WTC11 (cell line): ENCODE measurements around the gene ALDH2. TPM values are rescaled to one million over a fixed set of nuclear protein-coding genes. Genes with fewer than 3 reads are reported as not detected.
"Not testable (repeated sequence)": the region's sequence is repeated elsewhere in the genome, so short reads cannot be mapped to it uniquely, and the experiment has no call there.

Experiments
- ATAC-seq: fragments of 200-7000 bp; cut with Tn5 transposase; 2 replicates; pipeline ENCODE4 v1.10.0; 2021; ENCODE audit warnings: mild to moderate bottlenecking, moderate library complexity
- CTCF ChIA-PET: fragments of 300-600 bp; sonication (Branson Sonifier 250); formaldehyde crosslinking; loops from one replicate; lab custom pipeline; 2021; ENCODE audit warnings: antibody characterized with exemption; lab: Charles Lee
- POLR2A ChIA-PET: fragments of 350-600 bp; sonication (Branson Sonifier 250); formaldehyde crosslinking; loops from one replicate; lab custom pipeline; 2021; ENCODE audit warnings: antibody characterized with exemption; lab: Charles Lee
- DNase-seq: peaks from one replicate; pipeline ENCODE4 v3.0.0; 2021; ENCODE audit warnings: low spot score
- H3K27ac Mint-ChIP-seq: 2 replicates; pipeline ENCODE4 v1.8.0; 2021; ENCODE audit warnings: mixed read lengths
- H3K27me3 Mint-ChIP-seq: 2 replicates; pipeline ENCODE4 v1.8.0; 2021; ENCODE audit warnings: low read depth, mild to moderate bottlenecking, moderate library complexity, mixed read lengths
- H3K36me3 Mint-ChIP-seq: 2 replicates; pipeline ENCODE4 v1.8.0; 2021; ENCODE audit warnings: mixed read lengths
- H3K4me1 Mint-ChIP-seq: 2 replicates; pipeline ENCODE4 v1.8.0; 2022; ENCODE audit warnings: mixed read lengths
- H3K4me3 Mint-ChIP-seq: 2 replicates; pipeline ENCODE4 v1.8.0; 2021; ENCODE audit warnings: mild to moderate bottlenecking, moderate library complexity, mixed read lengths
- H3K9me3 Mint-ChIP-seq: 2 replicates; pipeline ENCODE4 v1.8.0; 2021; ENCODE audit warnings: mixed read lengths
- FOXJ3 ChIP-seq: sonication (generic); formaldehyde crosslinking; IDR thresholded peaks from 2 replicates; pipeline ENCODE4 v1.9.0; 2021; ENCODE audit warnings: missing genetic modification reagents, mild to moderate bottlenecking, borderline replicate concordance
- GABPB1 ChIP-seq: sonication (generic); formaldehyde crosslinking; IDR thresholded peaks from 2 replicates; pipeline ENCODE4 v1.8.1; 2023; ENCODE audit warnings: mild to moderate bottlenecking, missing genetic modification reagents
- GRHL2 ChIP-seq: fragments of 250-450 bp; sonication (Bioruptor Pico); IDR thresholded peaks from 2 replicates; pipeline ENCODE4 v1.8.0; 2022; ENCODE audit warnings: mild to moderate bottlenecking, moderate library complexity; ENCODE audit not compliant: insufficient replicate concordance, severe bottlenecking
- HMGA2 ChIP-seq: fragments of 250-450 bp; sonication (Bioruptor Pico); IDR thresholded peaks from 2 replicates; pipeline ENCODE4 v1.4.0; 2021; ENCODE audit warnings: mild to moderate bottlenecking, moderate library complexity
- MYBL2 ChIP-seq: sonication (generic); formaldehyde crosslinking; IDR thresholded peaks from 2 replicates; pipeline ENCODE4 v1.8.1; 2023; ENCODE audit warnings: mild to moderate bottlenecking, moderate library complexity, missing genetic modification reagents
- OVOL2 ChIP-seq: fragments of 250-450 bp; sonication (Bioruptor Pico); IDR thresholded peaks from 2 replicates; pipeline ENCODE4 v1.9.0; 2021; ENCODE audit warnings: mild to moderate bottlenecking, borderline replicate concordance
- PRRX2 ChIP-seq: fragments of 250-450 bp; sonication (Bioruptor Pico); IDR thresholded peaks from 2 replicates; pipeline ENCODE4 v1.8.0; 2021; ENCODE audit warnings: mild to moderate bottlenecking
- SMAD4 ChIP-seq: sonication (generic); formaldehyde crosslinking; IDR thresholded peaks from 2 replicates; pipeline ENCODE4 v1.8.0; 2022; ENCODE audit warnings: mild to moderate bottlenecking, missing genetic modification reagents
- ZNF138 ChIP-seq: sonication (generic); formaldehyde crosslinking; conservative IDR thresholded peaks from 2 replicates; pipeline ENCODE4 v1.8.1; 2022; ENCODE audit warnings: mild to moderate bottlenecking, moderate library complexity, missing genetic modification reagents
- ZNF423 ChIP-seq: fragments of 250-450 bp; sonication (Bioruptor Pico); IDR thresholded peaks from 2 replicates; pipeline ENCODE4 v2.1.2; 2022; ENCODE audit warnings: mild to moderate bottlenecking, moderate library complexity
- total RNA-seq: library from RNA; stranded (reverse); gene quantifications from 3 replicates; pipeline ENCODE4 v1.2.3, GENCODE V29; 2021
- TF ChIP-seq, protein P1 (sequence below): sonication (generic); formaldehyde crosslinking; IDR thresholded peaks from 2 replicates; pipeline ENCODE4 v1.8.0; 2023; ENCODE audit warnings: mild to moderate bottlenecking, missing genetic modification reagents
- TF ChIP-seq, protein P2 (sequence below): sonication (generic); formaldehyde crosslinking; IDR thresholded peaks from 2 replicates; pipeline ENCODE4 v1.8.1; 2022; ENCODE audit warnings: low read depth, missing genetic modification reagents, borderline replicate concordance
- TF ChIP-seq, protein P3 (sequence below): fragments of 200-600 bp; IDR thresholded peaks from 2 replicates; pipeline ENCODE4 v1.8.0; 2022; ENCODE audit warnings: antibody characterized with exemption
- TF ChIP-seq, protein P4 (sequence below): fragments of 250-450 bp; sonication (Bioruptor Pico); IDR thresholded peaks from 2 replicates; pipeline ENCODE4 v1.9.0; 2021; ENCODE audit warnings: mild to moderate bottlenecking

The ALDH2 gene
- total RNA-seq, 1 experiment from 2014 or later: 36.7 TPM

DNA sequence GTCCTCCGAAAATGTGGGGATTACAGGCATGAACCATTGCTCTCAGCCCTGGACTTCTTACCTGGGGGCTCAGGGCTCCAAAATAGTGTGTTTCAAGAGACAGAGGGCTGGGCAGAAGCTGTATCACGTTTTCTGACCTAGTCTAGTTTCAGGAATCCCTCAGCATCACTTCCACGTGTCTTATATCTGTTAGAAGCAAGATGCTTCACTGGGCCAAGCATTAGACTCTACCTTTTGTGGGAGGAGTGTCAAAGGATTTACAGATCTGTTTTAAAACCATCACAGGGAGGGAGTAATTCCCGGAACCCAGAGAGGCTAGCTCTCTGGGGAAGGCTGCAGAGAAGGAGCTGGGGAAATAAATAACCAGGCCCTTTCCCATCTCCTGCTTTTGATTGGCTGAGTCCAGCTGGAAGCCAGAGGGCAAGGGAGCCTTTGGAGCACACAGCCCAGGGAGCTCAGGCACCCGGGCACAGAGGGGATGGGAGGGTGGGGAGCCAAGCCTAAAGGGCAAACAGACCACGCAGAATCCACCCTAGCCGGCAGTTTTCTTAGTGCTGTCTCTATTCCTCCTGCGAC lies 33.3 kb upstream of the ALDH2 start:
- ATAC-seq (no peak; the same call in 1 of the 2 replicates), DNase-seq (no peak)
- Mint-ChIP-seq H3K27ac (no peak overlapping the region), H3K4me3 (no peak overlapping the region), H3K36me3 (peaks cover 39% of the 10 kb centered on the region), H3K9me3 (no peaks in the 10 kb centered on the region), H3K27me3 (no peaks in the 10 kb centered on the region), H3K4me1 (no peaks in the 10 kb centered on the region)
- TF ChIP-seq, protein P1, sequence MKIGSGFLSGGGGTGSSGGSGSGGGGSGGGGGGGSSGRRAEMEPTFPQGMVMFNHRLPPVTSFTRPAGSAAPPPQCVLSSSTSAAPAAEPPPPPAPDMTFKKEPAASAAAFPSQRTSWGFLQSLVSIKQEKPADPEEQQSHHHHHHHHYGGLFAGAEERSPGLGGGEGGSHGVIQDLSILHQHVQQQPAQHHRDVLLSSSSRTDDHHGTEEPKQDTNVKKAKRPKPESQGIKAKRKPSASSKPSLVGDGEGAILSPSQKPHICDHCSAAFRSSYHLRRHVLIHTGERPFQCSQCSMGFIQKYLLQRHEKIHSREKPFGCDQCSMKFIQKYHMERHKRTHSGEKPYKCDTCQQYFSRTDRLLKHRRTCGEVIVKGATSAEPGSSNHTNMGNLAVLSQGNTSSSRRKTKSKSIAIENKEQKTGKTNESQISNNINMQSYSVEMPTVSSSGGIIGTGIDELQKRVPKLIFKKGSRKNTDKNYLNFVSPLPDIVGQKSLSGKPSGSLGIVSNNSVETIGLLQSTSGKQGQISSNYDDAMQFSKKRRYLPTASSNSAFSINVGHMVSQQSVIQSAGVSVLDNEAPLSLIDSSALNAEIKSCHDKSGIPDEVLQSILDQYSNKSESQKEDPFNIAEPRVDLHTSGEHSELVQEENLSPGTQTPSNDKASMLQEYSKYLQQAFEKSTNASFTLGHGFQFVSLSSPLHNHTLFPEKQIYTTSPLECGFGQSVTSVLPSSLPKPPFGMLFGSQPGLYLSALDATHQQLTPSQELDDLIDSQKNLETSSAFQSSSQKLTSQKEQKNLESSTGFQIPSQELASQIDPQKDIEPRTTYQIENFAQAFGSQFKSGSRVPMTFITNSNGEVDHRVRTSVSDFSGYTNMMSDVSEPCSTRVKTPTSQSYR (CRISPR knock-in tag): no peak
- TF ChIP-seq ZNF423 (CRISPR knock-in tag): no peak
- TF ChIP-seq FOXJ3: no peak
- no peak for TF ChIP-seq SMAD4 (CRISPR knock-in tag)
- no peak for TF ChIP-seq PRRX2 (CRISPR knock-in tag)
- no peak for TF ChIP-seq OVOL2
- TF ChIP-seq GABPB1: no peak
- ChIA-PET POLR2A (no interaction called here), CTCF (interaction anchor here (1.0 kb wide), 1 partner anchor 211 kb away, joined by 3 read pairs; no protein-coding TSS in a partner anchor)

DNA sequence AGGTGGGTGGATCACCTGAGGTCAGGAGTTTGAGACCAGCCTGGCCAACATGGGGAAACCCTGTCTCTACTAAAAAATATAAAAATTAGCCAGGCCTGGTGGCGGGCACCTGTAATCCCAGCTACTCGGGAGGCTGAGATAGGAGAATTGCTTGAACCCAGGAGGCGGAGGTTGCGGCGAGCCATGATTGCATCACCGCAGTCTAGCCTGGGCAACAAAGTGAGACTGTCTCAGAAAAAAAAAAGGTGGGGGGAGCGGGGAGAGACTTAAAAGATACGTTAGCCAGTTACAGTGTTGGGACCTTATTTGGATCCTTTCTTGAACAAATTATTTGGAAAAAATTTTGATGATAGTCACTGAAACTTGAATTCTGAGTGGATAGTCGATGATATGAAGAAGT lies 27.2 kb upstream of the ALDH2 start:
- H3K9me3 Mint-ChIP-seq, ATAC-seq, H3K4me1 Mint-ChIP-seq, DNase-seq, H3K27ac Mint-ChIP-seq, H3K27me3 Mint-ChIP-seq, H3K4me3 Mint-ChIP-seq, POLR2A ChIA-PET: not testable (repeated sequence)
- peaks cover 19% of the 10 kb centered on the region for H3K36me3 Mint-ChIP-seq
- CTCF ChIA-PET: interaction anchor here (0.7 kb wide), 1 partner anchor 37 kb away, joined by 3 read pairs; no protein-coding TSS in a partner anchor

DNA sequence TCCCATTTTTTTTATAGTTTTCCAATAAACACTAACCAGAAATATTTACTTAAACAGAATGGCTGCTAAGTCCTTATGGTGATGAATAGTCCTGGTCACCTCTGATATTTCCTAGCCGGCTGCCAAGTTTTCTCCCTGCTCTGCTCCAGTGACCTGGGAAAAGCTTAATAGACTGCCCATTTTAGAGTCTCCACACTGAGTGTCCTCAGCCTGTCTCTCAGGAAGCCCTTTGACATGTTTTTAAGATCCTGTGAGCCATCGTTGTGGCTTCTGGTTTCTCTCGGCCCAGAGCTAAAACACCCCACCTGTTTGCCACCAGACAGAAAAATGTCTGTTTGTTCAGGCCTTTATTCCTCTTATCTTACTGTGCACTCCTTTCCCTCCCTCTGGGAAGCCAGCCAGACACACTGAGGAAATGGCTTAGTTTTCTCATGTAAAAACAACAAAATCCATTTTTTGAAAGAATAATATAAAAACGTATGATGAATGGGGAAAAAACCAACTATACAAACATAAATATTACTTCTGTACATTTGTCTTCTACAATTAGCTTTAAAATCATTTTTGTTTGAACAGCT lies 25.4 kb upstream of the ALDH2 start:
- POLR2A ChIA-PET: no interaction called here
- Mint-ChIP-seq H3K4me3 (no peak overlapping the region), H3K36me3 (peaks cover 26% of the 10 kb centered on the region), H3K27ac (no peak overlapping the region), H3K27me3 (no peaks in the 10 kb centered on the region), H3K9me3 (no peaks in the 10 kb centered on the region), H3K4me1 (no peaks in the 10 kb centered on the region)
- CTCF ChIA-PET: no interaction called here
- ATAC-seq (no peak), DNase-seq (no peak)
- TF ChIP-seq GRHL2: no peak
- TF ChIP-seq, protein P2, sequence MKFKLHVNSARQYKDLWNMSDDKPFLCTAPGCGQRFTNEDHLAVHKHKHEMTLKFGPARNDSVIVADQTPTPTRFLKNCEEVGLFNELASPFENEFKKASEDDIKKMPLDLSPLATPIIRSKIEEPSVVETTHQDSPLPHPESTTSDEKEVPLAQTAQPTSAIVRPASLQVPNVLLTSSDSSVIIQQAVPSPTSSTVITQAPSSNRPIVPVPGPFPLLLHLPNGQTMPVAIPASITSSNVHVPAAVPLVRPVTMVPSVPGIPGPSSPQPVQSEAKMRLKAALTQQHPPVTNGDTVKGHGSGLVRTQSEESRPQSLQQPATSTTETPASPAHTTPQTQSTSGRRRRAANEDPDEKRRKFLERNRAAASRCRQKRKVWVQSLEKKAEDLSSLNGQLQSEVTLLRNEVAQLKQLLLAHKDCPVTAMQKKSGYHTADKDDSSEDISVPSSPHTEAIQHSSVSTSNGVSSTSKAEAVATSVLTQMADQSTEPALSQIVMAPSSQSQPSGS: no peak
- TF ChIP-seq, protein P3, sequence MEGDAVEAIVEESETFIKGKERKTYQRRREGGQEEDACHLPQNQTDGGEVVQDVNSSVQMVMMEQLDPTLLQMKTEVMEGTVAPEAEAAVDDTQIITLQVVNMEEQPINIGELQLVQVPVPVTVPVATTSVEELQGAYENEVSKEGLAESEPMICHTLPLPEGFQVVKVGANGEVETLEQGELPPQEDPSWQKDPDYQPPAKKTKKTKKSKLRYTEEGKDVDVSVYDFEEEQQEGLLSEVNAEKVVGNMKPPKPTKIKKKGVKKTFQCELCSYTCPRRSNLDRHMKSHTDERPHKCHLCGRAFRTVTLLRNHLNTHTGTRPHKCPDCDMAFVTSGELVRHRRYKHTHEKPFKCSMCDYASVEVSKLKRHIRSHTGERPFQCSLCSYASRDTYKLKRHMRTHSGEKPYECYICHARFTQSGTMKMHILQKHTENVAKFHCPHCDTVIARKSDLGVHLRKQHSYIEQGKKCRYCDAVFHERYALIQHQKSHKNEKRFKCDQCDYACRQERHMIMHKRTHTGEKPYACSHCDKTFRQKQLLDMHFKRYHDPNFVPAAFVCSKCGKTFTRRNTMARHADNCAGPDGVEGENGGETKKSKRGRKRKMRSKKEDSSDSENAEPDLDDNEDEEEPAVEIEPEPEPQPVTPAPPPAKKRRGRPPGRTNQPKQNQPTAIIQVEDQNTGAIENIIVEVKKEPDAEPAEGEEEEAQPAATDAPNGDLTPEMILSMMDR: no peak

DNA sequence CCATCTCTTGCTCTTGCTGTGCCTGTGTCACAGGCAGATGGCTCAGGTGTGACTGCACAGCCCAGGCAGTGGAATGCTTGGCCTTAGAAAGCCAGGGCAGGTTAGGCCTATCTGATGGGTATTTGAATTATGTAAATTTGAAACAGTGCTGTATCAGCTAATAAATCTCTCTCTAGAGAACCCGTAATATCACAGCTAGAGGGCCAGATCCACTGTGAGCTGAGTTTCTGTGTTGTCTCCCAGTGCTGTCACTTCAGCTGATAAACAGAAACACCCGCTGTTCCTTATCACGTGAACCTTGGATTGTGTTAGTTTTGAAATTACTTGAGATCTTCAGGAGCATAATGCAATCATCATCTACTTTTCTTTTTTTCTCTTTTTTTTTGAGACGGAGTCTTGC lies 21.5 kb upstream of the ALDH2 start:
- DNase-seq (no peak), ATAC-seq (no peak)
- Mint-ChIP-seq H3K4me1 (no peaks in the 10 kb centered on the region), H3K27me3 (no peaks in the 10 kb centered on the region), H3K9me3 (no peaks in the 10 kb centered on the region), H3K4me3 (no peak overlapping the region), H3K27ac (0 out of 2 replicates have a peak overlapping the region, but pooled peaks have one; percentile 57), H3K36me3 (peaks cover 16% of the 10 kb centered on the region)
- POLR2A ChIA-PET: no interaction called here
- CTCF ChIA-PET: interaction anchor here (0.7 to 1.4 kb wide), 2 partner anchors 8 to 16 kb away, joined by 3 to 5 read pairs; no protein-coding TSS in a partner anchor
- TF ChIP-seq, protein P3: no peak
- TF ChIP-seq ZNF138 (CRISPR knock-in tag) (no peak), HMGA2 (no peak), MYBL2 (CRISPR knock-in tag) (no peak)
- TF ChIP-seq, protein P4, sequence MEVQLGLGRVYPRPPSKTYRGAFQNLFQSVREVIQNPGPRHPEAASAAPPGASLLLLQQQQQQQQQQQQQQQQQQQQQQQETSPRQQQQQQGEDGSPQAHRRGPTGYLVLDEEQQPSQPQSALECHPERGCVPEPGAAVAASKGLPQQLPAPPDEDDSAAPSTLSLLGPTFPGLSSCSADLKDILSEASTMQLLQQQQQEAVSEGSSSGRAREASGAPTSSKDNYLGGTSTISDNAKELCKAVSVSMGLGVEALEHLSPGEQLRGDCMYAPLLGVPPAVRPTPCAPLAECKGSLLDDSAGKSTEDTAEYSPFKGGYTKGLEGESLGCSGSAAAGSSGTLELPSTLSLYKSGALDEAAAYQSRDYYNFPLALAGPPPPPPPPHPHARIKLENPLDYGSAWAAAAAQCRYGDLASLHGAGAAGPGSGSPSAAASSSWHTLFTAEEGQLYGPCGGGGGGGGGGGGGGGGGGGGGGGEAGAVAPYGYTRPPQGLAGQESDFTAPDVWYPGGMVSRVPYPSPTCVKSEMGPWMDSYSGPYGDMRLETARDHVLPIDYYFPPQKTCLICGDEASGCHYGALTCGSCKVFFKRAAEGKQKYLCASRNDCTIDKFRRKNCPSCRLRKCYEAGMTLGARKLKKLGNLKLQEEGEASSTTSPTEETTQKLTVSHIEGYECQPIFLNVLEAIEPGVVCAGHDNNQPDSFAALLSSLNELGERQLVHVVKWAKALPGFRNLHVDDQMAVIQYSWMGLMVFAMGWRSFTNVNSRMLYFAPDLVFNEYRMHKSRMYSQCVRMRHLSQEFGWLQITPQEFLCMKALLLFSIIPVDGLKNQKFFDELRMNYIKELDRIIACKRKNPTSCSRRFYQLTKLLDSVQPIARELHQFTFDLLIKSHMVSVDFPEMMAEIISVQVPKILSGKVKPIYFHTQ: no peak
- TF ChIP-seq, protein P2: no peak
